ENCODE results near the gene COPS9.

The COPS9 gene

GRCh38 chr2:240121675-240122074, 14.4 kb downstream of the COPS9 start:
- DNase-seq (ENCODE audit: extremely low read depth, low read depth) = no peak
- TF ChIP-seq CTCF (IDR thresholded peaks at IDR 0.05; ENCODE audit: low read depth, low read length) = no peak

DNA sequence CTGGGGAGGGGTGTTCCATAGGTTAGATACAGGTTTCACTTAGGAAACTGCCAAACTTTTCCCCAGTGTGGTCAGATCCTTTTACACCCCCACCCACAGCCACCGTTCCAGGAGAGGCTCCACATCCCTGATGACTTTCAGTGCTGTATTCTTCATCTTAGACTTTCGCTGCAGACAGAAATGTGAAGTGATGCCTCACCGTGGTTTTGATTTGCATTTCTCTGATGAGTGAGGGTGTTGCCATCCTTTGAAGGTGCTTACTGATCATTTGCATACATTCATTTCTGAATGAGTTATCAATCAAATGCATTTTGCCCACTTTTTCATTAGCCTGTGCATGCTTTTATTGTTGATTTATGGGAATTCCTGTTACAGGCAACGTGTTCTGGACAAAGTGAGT, 14.9 kb downstream of the COPS9 start:
- DNase-seq (ENCODE audit: extremely low read depth, low read depth) = no peak
- no peak for TF ChIP-seq CTCF (IDR thresholded peaks at IDR 0.05; ENCODE audit: low read depth, low read length)

GRCh38 chr2:240114233-240114632, 21.9 kb downstream of the COPS9 start:
- no peak for DNase-seq (ENCODE audit: extremely low read depth, low read depth)
- TF ChIP-seq CTCF (IDR thresholded peaks at IDR 0.05; ENCODE audit: low read depth, low read length) = no peak

- TF ChIP-seq CTCF (IDR thresholded peaks at IDR 0.05; ENCODE audit: low read depth, low read length) = no peak
- DNase-seq (ENCODE audit: extremely low read depth, low read depth) = no peak
These were observed 23.0 kb downstream of the COPS9 start for GRCh38 chr2:240112914-240113690.

- no peak for DNase-seq (ENCODE audit: extremely low read depth, low read depth)
- TF ChIP-seq CTCF (IDR thresholded peaks at IDR 0.05; ENCODE audit: low read depth, low read length) = no peak
These were observed 24.9 kb downstream of the COPS9 start for GRCh38 chr2:240111253-240111652.

GRCh38 chr2:240109386-240109785, 26.7 kb downstream of the COPS9 start:
- no peak for DNase-seq (ENCODE audit: extremely low read depth, low read depth)
- no peak for TF ChIP-seq CTCF (IDR thresholded peaks at IDR 0.05; ENCODE audit: low read depth, low read length)

- TF ChIP-seq CTCF (IDR thresholded peaks at IDR 0.05; ENCODE audit: low read depth, low read length) = no peak
- DNase-seq (ENCODE audit: extremely low read depth, low read depth) = no peak
These were observed 28.7 kb downstream of the COPS9 start for GRCh38 chr2:240107477-240107796.

Measured in AG09319 (cell line).